Bronchial epithelial cell (primary cell): ENCODE data around the gene BHLHA9. TPM values are rescaled to one million over a fixed set of nuclear protein-coding genes. Genes with fewer than 3 reads are reported as not detected.

Experiments used
- DNase-seq: peaks from one replicate; pipeline ENCODE4 v3.0.0-alpha.2; 2010; ENCODE audit warnings: low read depth
- FAIRE-seq: peaks from 2 replicates; lab custom pipeline; 2011; peaks lifted over from hg19 to GRCh38; lab: Jason Lieb, UNC
- H3K27me3 ChIP-seq: 2 replicates; pipeline ENCODE4 v1.5.1; 2011; ENCODE audit warnings: low read length; ENCODE audit not compliant: control insufficient read depth, insufficient read depth
- H3K36me3 ChIP-seq: 2 replicates; pipeline ENCODE4 v1.5.1; 2011; ENCODE audit warnings: low read length; ENCODE audit not compliant: control insufficient read depth, insufficient read depth
- H3K4me3 ChIP-seq: 2 replicates; pipeline ENCODE4 v1.5.1; 2011; ENCODE audit warnings: mild to moderate bottlenecking, low read depth, low read length, control low read depth
- CTCF ChIP-seq: IDR thresholded peaks from 2 replicates; pipeline ENCODE4 v1.5.1; 2011; ENCODE audit warnings: mild to moderate bottlenecking, moderate library complexity, low read length, control low read depth, inconsistent platforms; ENCODE audit not compliant: insufficient read depth, severe bottlenecking
- total RNA-seq: library from RNA; depleted of rRNA; stranded (reverse); fragments of >200 nt; gene quantifications from 2 replicates; pipeline ENCODE4 v1.2.1, GENCODE V29; 2014

BHLHA9 gene
- total RNA-seq, 1 donor from 2014 or later = not detected

GRCh38 chr17:1226308-1226707, 43.9 kb upstream of the BHLHA9 start:
- no peak for TF ChIP-seq CTCF
- H3K4me3 ChIP-seq = no peak overlapping the region
- peaks cover 19% of the 10 kb centered on the region for H3K27me3 ChIP-seq
- peak; percentile 99 for FAIRE-seq
- no peaks in the 10 kb centered on the region for H3K36me3 ChIP-seq
- DNase-seq = no peak

GRCh38 chr17:1227365-1227764, 42.9 kb upstream of the BHLHA9 start:
- no peak for TF ChIP-seq CTCF
- DNase-seq = no peak
- no peaks in the 10 kb centered on the region for H3K36me3 ChIP-seq
- H3K4me3 ChIP-seq = no peak overlapping the region
- FAIRE-seq = no peak
- peaks cover 19% of the 10 kb centered on the region for H3K27me3 ChIP-seq

GRCh38 chr17:1227917-1228780, 42.1 kb upstream of the BHLHA9 start:
- no peak overlapping the region for H3K4me3 ChIP-seq
- peaks cover 19% of the 10 kb centered on the region for H3K27me3 ChIP-seq
- no peak for TF ChIP-seq CTCF
- FAIRE-seq (no peak), DNase-seq (no peak)
- H3K36me3 ChIP-seq = no peaks in the 10 kb centered on the region

- H3K36me3 ChIP-seq = no peaks in the 10 kb centered on the region
- H3K27me3 ChIP-seq = peaks cover 19% of the 10 kb centered on the region
- no peak overlapping the region for H3K4me3 ChIP-seq
- DNase-seq = no peak
- no peak for FAIRE-seq
- TF ChIP-seq CTCF = no peak
Observed at GRCh38 chr17:1228781-1229348, 41.4 kb upstream of the BHLHA9 start.

GRCh38 chr17:1229349-1229899, 40.8 kb upstream of the BHLHA9 start:
- peak overlapping the region; percentile 14 for H3K4me3 ChIP-seq
- FAIRE-seq = no peak
- TF ChIP-seq CTCF = no peak
- peaks cover 19% of the 10 kb centered on the region for H3K27me3 ChIP-seq
- H3K36me3 ChIP-seq = no peaks in the 10 kb centered on the region
- no peak for DNase-seq
